ENCODE results near the gene ITGAL. TPM values are rescaled to one million over a fixed set of nuclear protein-coding genes. Genes with fewer than 3 reads are reported as not detected.

ITGAL gene
- not detected in 2 replicates for total RNA-seq

GRCh38 chr16:30472328-30472942 is at the start of gene ITGAL:
Gene ITGAL (plus strand): TSS chr16:30472742. CDS start chr16:30472838, 96 bp downstream.

GRCh38 chr16:30429678-30430427 is 42.7 kb upstream of the ITGAL start, which contains the start of gene DCTPP1:
Gene DCTPP1 (minus strand): TSS chr16:30430030. CDS start chr16:30429980, 50 bp downstream.

GRCh38 chr16:30445408-30446202 is 26.9 kb upstream of the ITGAL start, which contains the start of gene SEPHS2:
Gene SEPHS2 (minus strand): TSS chr16:30445874. CDS start chr16:30445727, 147 bp downstream.

GRCh38 chr16:30526137-30526822 is 53.7 kb downstream of the ITGAL start, which contains the start of gene ZNF768:
Gene ZNF768 (minus strand): TSS chr16:30526566. CDS start chr16:30526413, 153 bp downstream.

GRCh38 chr16:30534368-30535105 is 62.0 kb downstream of the ITGAL start, which contains the start of gene ZNF747:
Gene ZNF747 (minus strand): TSS chr16:30534858. CDS start chr16:30534679, 179 bp downstream.

GRCh38 chr16:30557957-30558788 is 85.6 kb downstream of the ITGAL start, which contains the start of gene ZNF764:
Gene ZNF764 (minus strand): TSS chr16:30558374. CDS start chr16:30558182, 192 bp downstream.

GRCh38 chr16:30571445-30572322 is 99.1 kb downstream of the ITGAL start, which contains the start of gene ZNF688:
Gene ZNF688 (minus strand): TSS chr16:30571714. CDS start chr16:30571629, 85 bp downstream.

Other genes with a start within 250 kb of the ITGAL start
- 0.18 and 0.29 TPM in 2 replicates for gene NPIPB13, start 224.3 kb upstream of the ITGAL start, total RNA-seq
- gene CD2BP2, start 117.4 kb upstream of the ITGAL start, total RNA-seq, result 49.6 and 58.5 TPM in 2 replicates
- gene TBC1D10B, start 102.2 kb upstream of the ITGAL start, total RNA-seq, result 42.7 and 45.6 TPM in 2 replicates
- not detected in 2 replicates for gene MYL11, start 97.9 kb upstream of the ITGAL start, total RNA-seq
- gene SEPTIN1, start 90.2 kb upstream of the ITGAL start, total RNA-seq, result not detected in 2 replicates
- 7.2 and 9.7 TPM in 2 replicates for gene ZNF48, start 77.3 kb upstream of the ITGAL start, total RNA-seq
- gene ZNF771, start 65.1 kb upstream of the ITGAL start, total RNA-seq, result 9.9 and 11.8 TPM in 2 replicates
- 31.7 and 34.7 TPM in 2 replicates for gene DCTPP1, start 42.7 kb upstream of the ITGAL start, total RNA-seq
- gene SEPHS2, start 26.9 kb upstream of the ITGAL start, total RNA-seq, result 16.0 and 19.0 TPM in 2 replicates
- gene ZNF768, start 53.8 kb downstream of the ITGAL start, total RNA-seq, result 21.9 and 29.4 TPM in 2 replicates
- 8.7 and 14.1 TPM in 2 replicates for gene ZNF747, start 62.1 kb downstream of the ITGAL start, total RNA-seq
- gene ZNF764, start 85.6 kb downstream of the ITGAL start, total RNA-seq, result 5.5 and 6.2 TPM in 2 replicates
- gene ZNF688, start 99.0 kb downstream of the ITGAL start, total RNA-seq, result 17.6 and 21.8 TPM in 2 replicates
- gene ZNF785, start 113.0 kb downstream of the ITGAL start, total RNA-seq, result 3.7 and 23.6 TPM in 2 replicates
- 7.4 and 9.8 TPM in 2 replicates for gene ZNF689, start 137.6 kb downstream of the ITGAL start, total RNA-seq
- 9.5 and 19.3 TPM in 2 replicates for gene PRR14, start 178.2 kb downstream of the ITGAL start, total RNA-seq
- gene FBRS, start 185.7 kb downstream of the ITGAL start, total RNA-seq, result 23.1 and 30.5 TPM in 2 replicates
- 12.8 and 19.9 TPM in 2 replicates for gene SRCAP, start 226.4 kb downstream of the ITGAL start, total RNA-seq